NCI-H748 (cell line): ENCODE measurements around the gene OR6B1.
"Not testable (repeated sequence)": the region's sequence is repeated elsewhere in the genome, so short reads cannot be mapped to it uniquely, and the experiment has no call there.

Experiments used
- DNase-seq: peaks from one replicate; lab custom pipeline; 2025; ENCODE audit not compliant: unreplicated experiment; lab: John Stamatoyannopoulos, UW

The OR6B1 gene

DNA sequence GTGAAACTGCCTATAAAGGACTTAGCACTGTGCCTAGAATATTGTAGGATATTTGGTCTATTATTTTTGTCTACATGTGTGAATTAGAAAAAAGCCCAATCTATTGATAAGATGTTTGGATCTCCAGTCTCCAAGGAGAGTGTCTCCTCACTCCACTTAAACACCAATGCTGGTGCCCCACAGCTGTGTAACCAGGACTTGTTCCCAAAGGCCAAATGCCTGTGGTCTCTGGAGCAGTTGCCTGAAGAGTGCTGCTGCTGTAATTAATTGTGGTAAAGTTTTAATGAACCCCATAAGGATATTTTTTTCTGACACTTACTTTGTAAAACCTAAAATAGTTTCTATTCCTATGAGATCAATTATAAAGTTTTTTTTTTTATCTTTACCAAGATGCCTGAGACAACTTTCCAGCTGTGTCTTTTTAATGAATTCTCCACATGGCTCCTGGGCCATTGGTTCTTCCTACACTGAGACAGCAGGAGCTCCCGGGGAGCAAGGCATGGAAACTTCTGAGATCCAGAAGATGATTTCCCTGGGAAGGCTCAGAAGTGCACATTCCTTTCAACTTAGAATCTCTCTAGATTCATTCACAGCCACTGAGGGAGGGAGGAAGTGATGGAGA is 37.4 kb downstream of the OR6B1 start:
- no peak for DNase-seq

DNA sequence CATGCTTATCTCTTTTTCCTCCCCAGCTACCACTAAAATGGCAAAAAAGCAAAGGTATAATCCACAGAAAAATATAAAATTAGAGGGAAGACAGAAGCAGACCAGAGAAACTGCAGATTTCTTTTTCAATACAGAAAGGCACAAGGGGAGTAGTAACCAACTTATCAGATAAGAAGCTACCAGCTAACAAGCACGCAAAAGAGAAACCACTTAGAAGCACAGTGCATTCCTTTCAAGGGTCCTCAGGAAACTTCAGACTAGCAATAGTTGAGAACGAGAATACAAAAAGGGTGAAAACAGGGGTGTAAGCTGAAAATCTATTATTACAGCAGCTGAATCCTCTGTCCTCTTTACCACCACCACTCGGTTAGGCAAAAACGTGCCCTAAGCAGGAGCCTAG is 38.8 kb downstream of the OR6B1 start:
- no peak for DNase-seq

DNA sequence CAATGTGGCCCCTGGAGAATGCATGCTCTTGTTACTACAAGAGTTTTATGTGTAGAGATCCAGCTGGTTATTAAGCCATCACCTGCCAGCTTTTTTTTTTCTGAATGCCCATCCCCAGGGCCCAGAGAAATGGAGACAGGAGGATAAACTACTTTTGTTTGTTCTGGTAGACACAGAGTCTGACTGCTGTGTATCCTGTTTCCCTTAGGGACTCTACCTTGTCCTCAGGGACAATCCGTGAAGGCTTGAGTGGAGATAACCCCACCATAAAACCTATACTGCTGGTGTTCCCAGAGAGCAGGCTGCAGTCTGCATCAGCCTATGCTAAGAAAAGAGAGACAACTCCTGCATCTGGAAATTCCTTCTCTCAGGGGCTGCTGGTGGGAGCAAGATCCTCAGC is 48.5 kb downstream of the OR6B1 start, which contains the start of gene OR2A5:
Gene OR2A5, plus strand, starts transcription at position 301 of the 400 bp plus-strand sequence. CDS start 1,454 bp downstream, outside the sequence.
- no peak for DNase-seq

DNA sequence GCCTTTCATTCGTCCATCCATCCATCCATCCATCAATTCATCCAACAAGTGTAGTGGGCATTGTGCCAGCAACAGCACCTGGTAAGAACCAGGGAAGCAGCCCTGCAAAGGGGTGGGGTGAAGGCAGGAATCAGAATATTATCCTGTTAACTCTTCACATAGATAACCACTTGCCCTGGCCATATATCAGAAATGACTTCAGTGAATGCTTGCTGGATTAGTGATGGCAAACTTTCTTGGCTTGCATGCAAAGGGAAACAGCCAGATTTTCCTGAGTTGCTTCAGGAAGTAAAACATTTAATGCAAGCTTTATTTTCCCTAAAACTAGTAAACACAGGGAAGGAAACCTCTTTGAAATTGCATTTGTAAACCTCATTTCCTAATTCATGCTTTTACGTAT is 49.4 kb downstream of the OR6B1 start:
- no peak for DNase-seq

DNA sequence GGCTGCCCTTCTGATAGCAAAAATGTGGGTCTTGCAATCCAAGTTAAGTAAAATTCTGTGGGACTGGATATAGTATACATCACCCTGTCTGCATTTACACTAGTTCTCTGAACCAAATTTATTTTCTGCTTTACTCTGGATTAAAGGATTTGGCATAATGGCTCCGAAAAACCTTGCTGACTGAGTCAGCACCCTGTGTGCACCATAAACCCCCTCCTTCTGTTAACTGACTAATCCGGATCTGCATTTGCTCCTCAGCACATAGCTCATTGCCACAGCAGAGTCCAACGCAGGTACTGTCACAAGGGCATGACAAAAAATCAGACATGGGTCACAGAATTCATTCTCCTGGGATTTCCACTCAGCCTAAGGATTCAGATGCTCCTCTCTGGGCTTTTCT is 50.0 kb downstream of the OR6B1 start:
- no peak for DNase-seq

DNA sequence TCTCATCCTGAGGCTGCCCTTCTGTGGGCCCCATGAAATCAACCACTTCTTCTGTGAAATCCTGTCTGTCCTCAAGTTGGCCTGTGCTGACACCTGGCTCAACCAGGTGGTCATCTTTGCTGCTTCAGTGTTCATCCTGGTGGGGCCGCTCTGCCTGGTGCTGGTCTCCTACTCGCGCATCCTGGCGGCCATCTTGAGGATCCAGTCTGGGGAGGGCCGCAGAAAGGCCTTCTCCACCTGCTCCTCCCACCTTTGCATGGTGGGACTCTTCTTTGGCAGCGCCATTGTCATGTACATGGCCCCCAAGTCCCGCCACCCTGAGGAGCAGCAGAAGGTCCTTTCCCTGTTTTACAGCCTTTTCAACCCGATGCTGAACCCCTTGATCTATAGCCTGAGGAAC is 50.8 kb downstream of the OR6B1 start:
- DNase-seq, result not testable (repeated sequence)

DNA sequence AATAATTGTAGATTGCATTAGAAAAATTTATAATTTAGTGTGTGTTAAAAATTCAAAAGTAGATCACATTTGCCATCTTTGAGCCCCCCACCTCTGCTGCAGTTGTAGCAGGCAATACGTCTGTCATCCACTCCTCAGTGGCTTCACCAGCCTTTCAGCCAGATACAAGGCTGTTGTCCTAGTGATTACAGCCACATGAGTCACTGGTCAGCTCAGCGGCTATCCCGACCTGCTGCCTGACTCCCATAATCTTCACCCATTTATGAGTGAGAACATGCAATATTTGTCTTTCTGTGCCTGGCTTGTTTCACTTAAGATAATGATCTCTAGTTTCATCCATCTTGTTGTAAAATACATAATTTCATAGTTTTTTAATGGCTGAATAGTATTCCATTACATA is 57.8 kb downstream of the OR6B1 start:
- no peak for DNase-seq
